GM12878 (cell line): ENCODE data around the gene SIGLECL1. TPM values are rescaled to one million over a fixed set of nuclear protein-coding genes. Genes with fewer than 3 reads are reported as not detected.

Experiments used
- ATAC-seq: fragments of 200-7000 bp; cut with Tn5 transposase; 3 replicates; pipeline ENCODE4 v1.9.1; 2020; ENCODE audit warnings: mild to moderate bottlenecking, moderate library complexity
- BruUV-seq: library from RNA; stranded (reverse); fragments of 400-500 nt; replicated peaks from 2 replicates; lab custom pipeline; 2021; lab: Mats Ljungman, UMichigan
- CTCF ChIA-PET: fragments of 300-600 bp; sonication (Branson Sonifier 250); formaldehyde crosslinking; extraction: SDS; loops from one replicate; lab custom pipeline; 2021; ENCODE audit warnings: inconsistent platforms; lab: Yijun Ruan, JAX
- POLR2A ChIA-PET: fragments of 350-600 bp; formaldehyde crosslinking; extraction: SDS; loops from one replicate; lab custom pipeline; 2021; ENCODE audit warnings: inconsistent platforms; lab: Charles Lee
- RAD21 ChIA-PET: fragments of 300-600 bp; sonication (Branson Sonifier 250); formaldehyde crosslinking; loops from one replicate; lab custom pipeline; 2023; ENCODE audit warnings: antibody characterized with exemption; ENCODE audit not compliant: unreplicated experiment; lab: Charles Lee
- SMC1A ChIA-PET: fragments of 300-600 bp; sonication (Branson Sonifier 250); formaldehyde crosslinking; loops from one replicate; lab custom pipeline; 2023; ENCODE audit not compliant: unreplicated experiment, uncharacterized antibody; lab: Charles Lee
- DNase-seq: peaks from one replicate; pipeline ENCODE4 v3.0.0-alpha.2; 2011; ENCODE audit warnings: low read depth, low spot score
- FAIRE-seq: peaks from 3 replicates; lab custom pipeline; 2011; peaks lifted over from hg19 to GRCh38; lab: Jason Lieb, UNC
- H2AFZ ChIP-seq: 2 replicates; pipeline ENCODE4 v1.6.0; 2011; ENCODE audit warnings: low read depth, low read length, control low read depth; ENCODE audit not compliant: control insufficient read depth
- H3K27ac ChIP-seq: 2 replicates; pipeline ENCODE4 v1.5.1; 2011; ENCODE audit warnings: control low read depth; ENCODE audit not compliant: control insufficient read depth, insufficient read depth
- H3K27me3 ChIP-seq, 2 experiments: replicated peaks in 1 of 2; 2 replicates each; pipeline versions ENCODE4 v1.6.0 to v1.6.1; 2011; ENCODE audit warnings: low read length in 1 of 2; ENCODE audit not compliant: control insufficient read depth in 2 of 2, insufficient read depth in 2 of 2
- H3K36me3 ChIP-seq, 2 experiments: 2 replicates each; pipeline ENCODE4 v1.5.1; 2011; ENCODE audit warnings: low read length in 1 of 2; ENCODE audit not compliant: control insufficient read depth in 2 of 2, insufficient read depth in 2 of 2
- H3K4me1 ChIP-seq: 2 replicates; pipeline ENCODE4 v1.6.1; 2011; ENCODE audit warnings: mild to moderate bottlenecking, low read length, moderate library complexity, mixed read lengths; ENCODE audit not compliant: control insufficient read depth, insufficient read depth
- H3K4me2 ChIP-seq: 2 replicates; pipeline ENCODE4 v1.6.0; 2011; ENCODE audit warnings: control low read depth; ENCODE audit not compliant: control insufficient read depth, insufficient read depth
- H3K4me3 ChIP-seq: fragments of 200-600 bp; sonication (generic); 2 replicates; pipeline ENCODE4 v1.5.1; 2016
- H3K79me2 ChIP-seq: 2 replicates; pipeline ENCODE4 v1.6.0; 2011; ENCODE audit warnings: low read length; ENCODE audit not compliant: control insufficient read depth, insufficient read depth
- H3K9ac ChIP-seq: 2 replicates; pipeline ENCODE4 v1.8.0; 2011; ENCODE audit warnings: low read length, control low read depth, mixed read lengths; ENCODE audit not compliant: control insufficient read depth, insufficient read depth
- H3K9me3 ChIP-seq: replicated peaks from 3 replicates; pipeline ENCODE4 v1.5.1; 2011; ENCODE audit warnings: mild to moderate bottlenecking, low read length; ENCODE audit not compliant: control insufficient read depth, insufficient read depth
- H4K20me1 ChIP-seq: 2 replicates; pipeline ENCODE4 v1.6.0; 2011; ENCODE audit not compliant: control insufficient read depth, insufficient read depth
- CBX5 ChIP-seq: sonication (generic); IDR thresholded peaks from 2 replicates; pipeline ENCODE4 v1.6.1; 2016; ENCODE audit warnings: low read depth, moderate library complexity, mild to moderate bottlenecking, inconsistent platforms
- EP300 ChIP-seq, 2 experiments: fragments of 150-350 bp in 1 of 2; IDR thresholded peaks; 2 replicates each; pipeline ENCODE4 v1.6.1; 2011 to 2012; ENCODE audit warnings: low read depth in 2 of 2, low read length in 2 of 2, borderline replicate concordance in 1 of 2, improper control_type of control experiment in 1 of 2, inconsistent platforms in 1 of 2; ENCODE audit not compliant: control insufficient read depth in 1 of 2
- IKZF1 ChIP-seq: fragments of 450-650 bp; conservative IDR thresholded peaks from 2 replicates; pipeline ENCODE4 v1.6.1; 2017; ENCODE audit warnings: antibody characterized with exemption, mild to moderate bottlenecking
- IKZF2 ChIP-seq, 2 experiments: fragments of 450-650 bp; IDR thresholded peaks; 2 replicates each; pipeline ENCODE4 v1.6.1; 2017; ENCODE audit warnings: mild to moderate bottlenecking in 2 of 2, moderate library complexity in 2 of 2
- MAX ChIP-seq: IDR thresholded peaks from 2 replicates; pipeline ENCODE4 v1.6.1; 2012; ENCODE audit warnings: low read depth, low read length, improper control_type of control experiment
- NFXL1 ChIP-seq: fragments of 450-650 bp; IDR thresholded peaks from 2 replicates; pipeline ENCODE4 v1.6.1; 2017; ENCODE audit warnings: antibody characterized with exemption, mild to moderate bottlenecking, borderline replicate concordance
- NR2C2 ChIP-seq: IDR thresholded peaks from 2 replicates; pipeline ENCODE4 v1.6.1; 2011; ENCODE audit warnings: borderline replicate concordance, low read depth; ENCODE audit not compliant: control insufficient read depth, insufficient read length
- PML ChIP-seq: IDR thresholded peaks from 2 replicates; pipeline ENCODE4 v1.6.1; 2012; ENCODE audit warnings: low read length, inconsistent platforms
- WRNIP1 ChIP-seq: IDR thresholded peaks from 2 replicates; pipeline ENCODE4 v1.6.1; 2011; ENCODE audit warnings: low read depth, low read length, improper control_type of control experiment, borderline replicate concordance
- ZSCAN29 ChIP-seq: fragments of 450-650 bp; IDR thresholded peaks from 2 replicates; pipeline ENCODE4 v1.6.1; 2017; ENCODE audit warnings: mild to moderate bottlenecking, moderate library complexity
- WGBS: methylation state at CpG from one replicate; pipeline ENCODE4 v1.1.6; 2016; ENCODE audit warnings: low lambda C conversion rate; ENCODE audit not compliant: insufficient replicate concordance, insufficient coverage; ENCODE audit errors: missing lambda C conversion rate; 5-methylcytosine and 5-hydroxymethylcytosine counted together
- in situ Hi-C: fragments of 300-500 bp; cut with MboI; formaldehyde crosslinking; loops from 9 replicates; pipeline ENCODE4 v1.14.3; 2018; ENCODE audit warnings: mixed read lengths
- intact Hi-C: fragments of 100-400 bp; cut with micrococcal nuclease; formaldehyde crosslinking; loops from one replicate; pipeline ENCODE4 v1.14.2; 2022; ENCODE audit not compliant: unreplicated experiment
- polyA plus RNA-seq, 11 experiments: library from polyadenylated mRNA; depleted of rRNA in 4 of 11; unstranded in 6 of 11; stranded (reverse) in 5 of 11; fragments of >200 nt; fragmentation: Nextera tagmentation in 4 of 11; fragmentation: Illumina TruSeq in 1 of 11; extraction: Ambion mirVana in 4 of 11; extraction: Trizol in 1 of 11; gene quantifications; 1 replicate in 1 of 11; 2 replicates in 10 of 11; pipeline versions ENCODE4 v1.2.1 to v1.2.3, GENCODE V29; 2011 to 2016; ENCODE audit warnings: inconsistent platforms in 2 of 11, missing spikeins in 2 of 11, low read depth in 1 of 11
- total RNA-seq, 4 experiments: library from RNA; depleted of rRNA in 3 of 4; stranded (reverse); fragments of >200 nt in 3 of 4; fragmentation: Illumina TruSeq in 1 of 4; extraction: Trizol in 1 of 4; gene quantifications; 2 replicates each; pipeline versions ENCODE4 v1.2.1 to v1.2.3, GENCODE V29; 2013 to 2021
- TF ChIP-seq, protein P1 (sequence below): fragments of 450-650 bp; IDR thresholded peaks from 2 replicates; pipeline ENCODE4 v1.6.1; 2018; ENCODE audit warnings: borderline replicate concordance, mild to moderate bottlenecking; ENCODE audit not compliant: partially characterized antibody

The SIGLECL1 gene
- total and polyA plus RNA-seq, 10 of the 15 experiments (the other 5 are each of a cell fraction or from before 2014, with no cell fraction given) = not detected

- in situ Hi-C loops (no loop called here), intact Hi-C loops (no loop called here)
- BruUV-seq = no TSS peak
- H3K4me2 ChIP-seq = no peak overlapping the region
- H2AFZ ChIP-seq = no peak overlapping the region
- H3K27me3 ChIP-seq = peaks cover 0 to 3% of the 10 kb centered on the region in 2 experiments; a peak in 1 of 4 replicates
- no peaks in the 10 kb centered on the region for H3K79me2 ChIP-seq
- no peak overlapping the region for H3K4me3 ChIP-seq
- no peaks in the 10 kb centered on the region for H3K36me3 ChIP-seq
- no peaks in the 10 kb centered on the region for H3K9me3 ChIP-seq
- ChIA-PET SMC1A (no interaction called here), RAD21 (interaction anchor here (0.6 kb wide), 1 partner anchor 28 kb away, joined by 3 read pairs; no protein-coding TSS in a partner anchor), CTCF (no interaction called here), POLR2A (no interaction called here)
- H3K9ac ChIP-seq = no peak overlapping the region
- H3K27ac ChIP-seq = no peak overlapping the region
- H3K4me1 ChIP-seq = no peaks in the 10 kb centered on the region
- TF ChIP-seq MAX = no peak
- no peak for TF ChIP-seq ZSCAN29
- TF ChIP-seq PML = no peak
- TF ChIP-seq NFXL1 = no peak
- no peak for TF ChIP-seq IKZF2 (IDR thresholded peaks at IDR 0.05)
- TF ChIP-seq IKZF1 = no peak
- TF ChIP-seq NR2C2 = no peak
- TF ChIP-seq, protein P1, sequence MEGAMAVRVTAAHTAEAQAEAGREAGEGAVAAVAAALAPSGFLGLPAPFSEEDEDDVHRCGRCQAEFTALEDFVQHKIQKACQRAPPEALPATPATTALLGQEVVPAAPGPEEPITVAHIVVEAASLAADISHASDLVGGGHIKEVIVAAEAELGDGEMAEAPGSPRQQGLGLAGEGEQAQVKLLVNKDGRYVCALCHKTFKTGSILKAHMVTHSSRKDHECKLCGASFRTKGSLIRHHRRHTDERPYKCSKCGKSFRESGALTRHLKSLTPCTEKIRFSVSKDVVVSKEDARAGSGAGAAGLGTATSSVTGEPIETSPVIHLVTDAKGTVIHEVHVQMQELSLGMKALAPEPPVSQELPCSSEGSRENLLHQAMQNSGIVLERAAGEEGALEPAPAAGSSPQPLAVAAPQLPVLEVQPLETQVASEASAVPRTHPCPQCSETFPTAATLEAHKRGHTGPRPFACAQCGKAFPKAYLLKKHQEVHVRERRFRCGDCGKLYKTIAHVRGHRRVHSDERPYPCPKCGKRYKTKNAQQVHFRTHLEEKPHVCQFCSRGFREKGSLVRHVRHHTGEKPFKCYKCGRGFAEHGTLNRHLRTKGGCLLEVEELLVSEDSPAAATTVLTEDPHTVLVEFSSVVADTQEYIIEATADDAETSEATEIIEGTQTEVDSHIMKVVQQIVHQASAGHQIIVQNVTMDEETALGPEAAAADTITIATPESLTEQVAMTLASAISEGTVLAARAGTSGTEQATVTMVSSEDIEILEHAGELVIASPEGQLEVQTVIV = no peak
- TF ChIP-seq WRNIP1 = no peak
- no peak for TF ChIP-seq EP300 (IDR thresholded peaks at IDR 0.05; ENCODE audit: borderline replicate concordance in 1 of 2, control insufficient read depth in 1 of 2, low read depth in 2 of 2, low read length in 2 of 2)
- no peak for TF ChIP-seq CBX5
- WGBS = 0% methylated on average over 3 of the region's 3 CpGs
- DNase-seq = no peak
- no peak for ATAC-seq
- no peak for FAIRE-seq
- no peaks in the 10 kb centered on the region for H4K20me1 ChIP-seq
These were observed 34.8 kb downstream of the SIGLECL1 start for GRCh38 chr19:51285682-51286081.
